ENCODE results near the gene CCER1.
"Not testable (repeated sequence)": the region's sequence is repeated elsewhere in the genome, so short reads cannot be mapped to it uniquely, and the experiment has no call there.

CCER1 gene

GRCh38 chr12:90954921-90955320 is at the start of gene CCER1:
Gene CCER1 (minus strand): TSS chr12:90955176. CDS start chr12:90954742, 434 bp downstream.
- no peak for DNase-seq

- no peak for DNase-seq
These were observed 48.8 kb upstream of the CCER1 start for GRCh38 chr12:91003737-91004136.

GRCh38 chr12:91001306-91001705 is 46.3 kb upstream of the CCER1 start:
- no peak for DNase-seq

GRCh38 chr12:90999966-91000365 is 45.0 kb upstream of the CCER1 start:
- no peak for DNase-seq

- no peak for DNase-seq
These were observed 44.6 kb upstream of the CCER1 start for GRCh38 chr12:90999527-90999926.

GRCh38 chr12:90995010-90995409 is 40.0 kb upstream of the CCER1 start:
- DNase-seq = no peak

GRCh38 chr12:90991952-90992465 is 37.0 kb upstream of the CCER1 start:
- DNase-seq = no peak

- DNase-seq = no peak
These were observed 35.6 kb upstream of the CCER1 start for GRCh38 chr12:90990611-90991010.

- DNase-seq = no peak
These were observed 34.7 kb upstream of the CCER1 start for GRCh38 chr12:90989686-90990111.

GRCh38 chr12:90987520-90987919 is 32.5 kb upstream of the CCER1 start:
- DNase-seq = no peak

- DNase-seq = no peak
These were observed 32.1 kb upstream of the CCER1 start for GRCh38 chr12:90987101-90987500.

GRCh38 chr12:90985331-90985730 is 30.4 kb upstream of the CCER1 start:
- DNase-seq = not testable (repeated sequence)

GRCh38 chr12:90984114-90984513 is 29.1 kb upstream of the CCER1 start:
- DNase-seq = no peak

- DNase-seq = no peak
These were observed 27.2 kb upstream of the CCER1 start for GRCh38 chr12:90982170-90982569.

- no peak for DNase-seq
These were observed 25.0 kb upstream of the CCER1 start for GRCh38 chr12:90979951-90980350.

GRCh38 chr12:90979019-90979418 is 24.0 kb upstream of the CCER1 start:
- DNase-seq = no peak

- no peak for DNase-seq
These were observed 23.3 kb upstream of the CCER1 start for GRCh38 chr12:90978117-90978770.

GRCh38 chr12:90977224-90977623 is 22.2 kb upstream of the CCER1 start:
- no peak for DNase-seq

- no peak for DNase-seq
These were observed 19.3 kb upstream of the CCER1 start for GRCh38 chr12:90974286-90974685.

- DNase-seq = no peak
These were observed 17.2 kb upstream of the CCER1 start for GRCh38 chr12:90972226-90972625.

- no peak for DNase-seq
These were observed 15.9 kb upstream of the CCER1 start for GRCh38 chr12:90970911-90971310.

GRCh38 chr12:90970471-90970870 is 15.5 kb upstream of the CCER1 start:
- no peak for DNase-seq

- no peak for DNase-seq
These were observed 14.9 kb upstream of the CCER1 start for GRCh38 chr12:90969851-90970250.

- DNase-seq = no peak
These were observed 14.4 kb upstream of the CCER1 start for GRCh38 chr12:90969346-90969745.

- DNase-seq = no peak
These were observed 10.2 kb upstream of the CCER1 start for GRCh38 chr12:90965204-90965603.

All from activated CD4-positive, CD25-positive, alpha-beta regulatory T cell (primary cell).